Gastrocnemius medialis (tissue), 4 donors: ENCODE results near the gene B4GALT7. TPM values are rescaled to one million over a fixed set of nuclear protein-coding genes. Genes with fewer than 3 reads are reported as not detected.

Experiments used
- ATAC-seq, 2 donors: fragments of 150-250 bp; one replicate each; pipeline ENCODE4 v1.9.1; 2016
- DNase-seq, 2 donors: peaks; one replicate each; pipeline ENCODE4 v3.0.0-alpha.2; 2019
- H3K27ac ChIP-seq, 4 donors: fragments of 200-600 bp; sonication (generic); 1 replicate in 1 of 4; 2 replicates in 3 of 4; pipeline ENCODE4 v1.5.1; 2016 to 2018; ENCODE audit warnings: mild to moderate bottlenecking in 2 of 4, moderate library complexity in 1 of 4
- H3K27me3 ChIP-seq, 3 donors: fragments of 200-600 bp; sonication (generic) in 2 of 3; 1 replicate in 1 of 3; 2 replicates in 2 of 3; pipeline versions ENCODE4 v1.5.1 to v1.6.0; 2016 to 2019; ENCODE audit warnings: mild to moderate bottlenecking in 1 of 3, moderate library complexity in 1 of 3
- H3K36me3 ChIP-seq, 2 donors: fragments of 200-600 bp; sonication (generic) in 1 of 2; one replicate each; pipeline ENCODE4 v1.5.1; 2017 to 2018
- H3K4me1 ChIP-seq, 2 donors: fragments of 200-600 bp; sonication (generic) in 1 of 2; one replicate each; pipeline ENCODE4 v1.5.1; 2016 to 2017; ENCODE audit warnings: mild to moderate bottlenecking in 2 of 2
- H3K4me3 ChIP-seq, 4 donors: fragments of 200-600 bp; sonication (generic) in 3 of 4; 1 replicate in 1 of 4; 2 replicates in 3 of 4; pipeline ENCODE4 v1.5.1; 2016 to 2019; ENCODE audit warnings: mild to moderate bottlenecking in 2 of 4
- H3K9me3 ChIP-seq, 3 donors: fragments of 200-600 bp; sonication (generic) in 2 of 3; 1 replicate in 1 of 3; 2 replicates in 2 of 3; pipeline ENCODE4 v1.5.1; 2016 to 2019
- POLR2A ChIP-seq, 2 donors: fragments of 450-650 bp; IDR thresholded peaks; one replicate each; pipeline ENCODE4 v1.6.1; 2017; ENCODE audit warnings: antibody characterized with exemption in 2 of 2, mild to moderate bottlenecking in 2 of 2, moderate library complexity in 2 of 2
- in situ Hi-C, 4 donors: fragments of 200-750 bp; cut with MboI; loops; one replicate each; pipeline versions ENCODE4 v1.15.0 to v1.8.0; 2017; ENCODE audit warnings: low sequenced_read_pairs in 4 of 4
- intact Hi-C: fragments of 100-400 bp; cut with DNase I; formaldehyde crosslinking; loops from one replicate; pipeline ENCODE4 v1.15.1; 2023; ENCODE audit warnings: low total_unique reads
- total RNA-seq, 4 donors: library from RNA; depleted of rRNA; stranded (reverse); fragments of >200 nt; gene quantifications; one replicate each; pipeline versions ENCODE4 v1.1.0 to v1.2.3, GENCODE V29; 2016
- TF ChIP-seq, protein P1 (sequence below), 5 experiments: fragments of 450-650 bp in 3 of 5; fragments of 200-600 bp in 2 of 5; sonication (generic) in 2 of 5; IDR thresholded peaks in 4 of 5; conservative IDR thresholded peaks in 1 of 5; 1 replicate in 4 of 5; 2 replicates in 1 of 5; pipeline ENCODE4 v1.5.1; 2016 to 2019; ENCODE audit warnings: antibody characterized with exemption in 5 of 5, mild to moderate bottlenecking in 3 of 5, moderate library complexity in 3 of 5

B4GALT7 gene
- total RNA-seq, 4 donors from 2014 or later = 11.9 to 24.8 (median 16.2) TPM

DNA sequence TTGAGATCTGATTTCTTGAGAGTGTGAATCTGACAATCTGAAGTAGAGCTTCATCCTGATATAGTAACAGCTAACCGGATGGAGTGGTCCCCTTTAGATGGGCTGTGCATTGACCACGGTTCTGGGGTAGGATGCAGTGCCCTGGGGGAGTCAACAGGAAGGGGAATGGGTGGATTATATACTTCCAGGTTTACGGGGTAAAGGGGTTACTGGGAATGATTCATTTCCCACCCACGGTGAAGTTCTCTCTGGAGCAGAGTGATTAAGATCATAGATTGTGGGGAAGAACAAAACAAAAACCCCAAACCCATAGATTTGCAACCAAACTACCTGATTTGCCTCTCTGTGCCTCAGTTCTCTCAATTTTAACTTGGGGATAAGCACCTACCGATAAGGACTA, 1.5 kb upstream of the B4GALT7 start:
- H3K9me3 ChIP-seq = no peaks in the 10 kb centered on the region
- H3K27me3 ChIP-seq = no peaks in the 10 kb centered on the region
- peaks cover 14 to 19% of the 10 kb centered on the region in 2 donors for H3K4me1 ChIP-seq
- intact Hi-C loops = loop anchor here (10.0 kb wide), 1 partner anchor 556 kb away; the partner anchor contains the start of gene NHP2
- ATAC-seq = no peak
- in situ Hi-C loops = no loop called here
- peaks cover 0 to 33% of the 10 kb centered on the region in 2 donors for H3K36me3 ChIP-seq
- DNase-seq = no peak
- no peak overlapping the region for H3K27ac ChIP-seq
- no peak for TF ChIP-seq POLR2A (IDR thresholded peaks at IDR 0.05)
- TF ChIP-seq, protein P1, sequence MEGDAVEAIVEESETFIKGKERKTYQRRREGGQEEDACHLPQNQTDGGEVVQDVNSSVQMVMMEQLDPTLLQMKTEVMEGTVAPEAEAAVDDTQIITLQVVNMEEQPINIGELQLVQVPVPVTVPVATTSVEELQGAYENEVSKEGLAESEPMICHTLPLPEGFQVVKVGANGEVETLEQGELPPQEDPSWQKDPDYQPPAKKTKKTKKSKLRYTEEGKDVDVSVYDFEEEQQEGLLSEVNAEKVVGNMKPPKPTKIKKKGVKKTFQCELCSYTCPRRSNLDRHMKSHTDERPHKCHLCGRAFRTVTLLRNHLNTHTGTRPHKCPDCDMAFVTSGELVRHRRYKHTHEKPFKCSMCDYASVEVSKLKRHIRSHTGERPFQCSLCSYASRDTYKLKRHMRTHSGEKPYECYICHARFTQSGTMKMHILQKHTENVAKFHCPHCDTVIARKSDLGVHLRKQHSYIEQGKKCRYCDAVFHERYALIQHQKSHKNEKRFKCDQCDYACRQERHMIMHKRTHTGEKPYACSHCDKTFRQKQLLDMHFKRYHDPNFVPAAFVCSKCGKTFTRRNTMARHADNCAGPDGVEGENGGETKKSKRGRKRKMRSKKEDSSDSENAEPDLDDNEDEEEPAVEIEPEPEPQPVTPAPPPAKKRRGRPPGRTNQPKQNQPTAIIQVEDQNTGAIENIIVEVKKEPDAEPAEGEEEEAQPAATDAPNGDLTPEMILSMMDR (IDR thresholded peaks at IDR 0.05 in 4 of 5, conservative IDR thresholded peaks at IDR 0.05 in 1 of 5) = no peak
- no peak overlapping the region for H3K4me3 ChIP-seq

DNA sequence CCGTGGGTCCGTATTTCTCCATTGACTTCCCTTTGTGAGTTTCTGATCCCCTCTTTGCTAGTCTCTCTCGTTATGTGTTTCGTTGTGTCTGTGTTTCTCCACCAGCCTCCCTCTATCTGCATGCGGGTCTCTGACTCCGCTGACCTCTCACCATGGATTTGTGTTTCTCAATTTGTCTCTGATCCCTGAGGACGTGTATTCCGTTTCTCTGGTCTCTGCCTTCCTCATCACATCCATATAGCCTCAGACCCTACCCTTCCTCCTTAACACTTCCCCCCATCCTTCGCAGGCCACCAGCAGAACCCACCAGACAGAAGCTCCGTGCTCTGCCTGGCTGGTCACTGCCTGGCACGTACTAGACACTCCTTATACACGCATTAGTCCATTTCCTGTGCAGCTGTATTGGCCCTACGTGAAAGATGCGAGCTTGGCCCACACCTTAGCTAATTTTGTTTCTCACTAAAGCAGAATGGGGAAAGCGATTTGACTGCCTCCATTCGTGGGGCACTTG, 631 bp downstream of the B4GALT7 start:
- Histone ChIP-seq H3K9me3 (no peaks in the 10 kb centered on the region), H3K27ac (peak overlapping the region; percentile 86 to 93 (median 92)), H3K36me3 (peaks cover 0 to 12% of the 10 kb centered on the region in 2 donors), H3K4me3 (peak overlapping the region; percentile 81 to 99 (median 86)), H3K4me1 (peaks cover 13 to 18% of the 10 kb centered on the region in 2 donors), H3K27me3 (no peaks in the 10 kb centered on the region)
- ATAC-seq = no peak
- DNase-seq = no peak
- intact Hi-C loops (loop anchor here (5.0 kb wide), 1 partner anchor 1063 kb away; the partner anchor contains the start of gene RNF44), in situ Hi-C loops (no loop called here)
- TF ChIP-seq POLR2A (IDR thresholded peaks at IDR 0.05) = no peak
- TF ChIP-seq, protein P1 (IDR thresholded peaks at IDR 0.05 in 4 of 5, conservative IDR thresholded peaks at IDR 0.05 in 1 of 5) = no peak

DNA sequence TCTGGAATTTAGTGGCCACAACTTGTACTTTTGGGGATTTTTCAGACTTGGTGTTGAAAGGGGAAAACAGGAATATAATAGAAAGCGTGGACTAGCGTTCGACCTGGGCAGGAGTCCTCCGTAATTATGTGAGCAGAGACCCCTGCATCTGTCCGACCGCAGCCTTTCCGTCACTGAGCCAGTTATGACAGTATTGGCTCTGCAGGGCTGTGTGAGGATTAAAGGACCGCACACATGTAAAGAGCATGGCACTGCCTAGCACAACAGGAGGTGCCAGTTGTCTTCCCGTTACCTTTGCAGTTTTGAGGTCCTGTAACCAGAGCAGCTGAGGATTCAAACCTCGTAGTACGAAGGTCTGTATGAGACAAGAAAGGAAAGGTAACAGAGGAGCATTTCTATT, 1.2 kb downstream of the B4GALT7 start:
- TF ChIP-seq, protein P1 (IDR thresholded peaks at IDR 0.05 in 4 of 5, conservative IDR thresholded peaks at IDR 0.05 in 1 of 5) = no peak
- no peak for TF ChIP-seq POLR2A (IDR thresholded peaks at IDR 0.05)
- intact Hi-C loops (loop anchor here (5.0 kb wide), 1 partner anchor 1064 kb away; the partner anchor contains the start of gene RNF44), in situ Hi-C loops (no loop called here)
- Histone ChIP-seq H3K9me3 (no peaks in the 10 kb centered on the region), H3K4me3 (peak overlapping the region in 3 of 4 donors; percentile 81 to 99 (median 82)), H3K36me3 (peaks cover 0 to 6% of the 10 kb centered on the region in 2 donors), H3K27ac (peak overlapping the region in 2 of 4 donors; percentile 91 to 93), H3K27me3 (no peaks in the 10 kb centered on the region), H3K4me1 (peaks cover 13 to 18% of the 10 kb centered on the region in 2 donors)
- DNase-seq (no peak), ATAC-seq (no peak)

DNA sequence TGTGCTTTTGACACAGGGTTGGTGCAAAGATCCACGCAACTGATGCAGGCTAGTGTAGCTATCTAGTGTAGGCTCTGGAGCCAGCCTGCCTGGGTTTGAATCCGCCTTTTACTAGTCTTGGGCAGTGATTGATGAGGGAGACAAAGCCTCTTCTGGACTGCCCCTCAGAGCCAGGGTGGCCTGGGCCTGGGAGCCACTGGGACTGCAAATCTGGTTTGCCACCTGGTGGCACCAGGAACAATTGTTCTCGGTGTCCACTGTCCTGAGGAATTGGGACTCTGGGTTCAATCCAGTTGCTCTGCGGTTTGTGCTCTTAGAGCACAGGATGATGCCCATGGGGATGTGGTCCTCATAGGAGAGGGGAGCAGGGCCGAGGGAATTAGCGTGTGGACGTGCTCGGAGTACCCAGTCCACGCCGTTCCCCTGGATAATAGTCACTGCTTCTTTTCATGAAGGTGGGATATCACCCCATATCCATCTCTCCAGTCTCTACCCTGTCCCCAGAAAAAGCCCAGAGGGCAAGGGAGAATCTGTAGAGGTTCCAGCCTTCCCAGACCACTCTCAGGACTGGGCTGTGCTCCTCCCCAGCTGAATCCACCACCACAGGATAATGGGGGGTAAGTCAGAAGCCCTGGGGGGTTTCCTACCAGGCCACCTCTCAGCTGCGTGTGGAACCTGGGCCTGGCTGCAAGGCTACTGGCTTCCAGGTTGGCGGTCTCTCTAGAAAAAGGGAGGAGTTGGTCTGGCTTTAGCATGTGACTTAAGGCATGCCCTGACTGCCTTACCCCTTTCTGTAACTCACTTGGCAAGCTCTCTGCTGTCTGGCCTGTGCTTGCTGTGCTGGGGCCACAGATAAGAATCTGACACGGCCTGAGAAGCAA, 1.9 kb downstream of the B4GALT7 start:
- Histone ChIP-seq H3K27me3 (no peaks in the 10 kb centered on the region), H3K4me3 (no peak overlapping the region), H3K4me1 (peaks cover 13 to 18% of the 10 kb centered on the region in 2 donors), H3K27ac (no peak overlapping the region), H3K9me3 (no peaks in the 10 kb centered on the region), H3K36me3 (no peaks in the 10 kb centered on the region)
- intact Hi-C loops = loop anchor here (5.0 kb wide), 1 partner anchor 1065 kb away; the partner anchor contains the start of gene RNF44
- DNase-seq (no peak), ATAC-seq (no peak)
- in situ Hi-C loops = no loop called here
- TF ChIP-seq, protein P1 (IDR thresholded peaks at IDR 0.05 in 4 of 5, conservative IDR thresholded peaks at IDR 0.05 in 1 of 5) = peak in 1 of 5 experiments; percentile 14
- TF ChIP-seq POLR2A (IDR thresholded peaks at IDR 0.05) = no peak
